ENCODE results near the gene LTB4R. TPM values are rescaled to one million over a fixed set of nuclear protein-coding genes. Genes with fewer than 3 reads are reported as not detected.
A peak's percentile ranks its signal among the peaks of the same experiment; 100 is the strongest.

Gene LTB4R
- total and polyA plus RNA-seq, 9 of the 15 experiments (the other 6 are each of a cell fraction or from before 2014, with no cell fraction given): 0.38 to 10.5 (median 2.8) TPM

DNA sequence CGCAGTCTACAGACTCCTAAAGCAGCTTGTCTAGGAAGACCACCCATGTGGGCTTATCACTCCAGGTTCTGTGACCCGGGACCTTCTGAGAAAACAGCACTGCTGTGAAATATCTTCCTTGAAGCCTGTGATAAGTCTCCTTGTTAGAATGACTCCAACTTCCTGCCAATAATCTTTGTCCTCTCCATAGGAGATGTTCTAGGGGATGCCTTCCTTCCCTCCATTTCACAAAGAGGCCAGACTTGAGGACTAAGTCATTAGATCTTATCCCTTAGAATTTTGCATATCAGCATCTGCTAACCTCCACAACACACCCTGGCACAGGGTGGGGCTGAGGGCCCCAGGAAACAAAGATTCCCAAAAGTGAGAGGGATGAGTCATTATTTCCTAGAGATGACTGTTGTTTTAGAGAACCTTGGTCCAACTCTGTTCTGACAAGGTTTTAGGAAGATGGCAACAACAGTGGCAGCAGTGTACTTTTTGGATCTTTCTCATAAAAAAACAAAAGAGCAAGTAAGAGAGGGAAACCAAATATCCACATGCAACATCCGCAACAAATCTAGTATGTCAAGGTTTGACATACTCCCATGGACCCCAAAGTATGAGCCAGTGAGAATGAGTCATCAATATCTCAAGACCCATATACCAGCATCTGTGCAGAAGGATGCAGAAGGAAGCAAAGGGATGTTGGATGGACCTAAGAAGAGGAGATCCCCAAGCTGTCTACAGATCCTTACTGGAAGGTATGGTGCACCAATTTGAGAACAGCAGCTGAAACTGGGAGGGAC, 6.0 kb downstream of the LTB4R start:
- DNase-seq (ENCODE audit: extremely low read depth in 1 of 4, low spot score in 3 of 4): peak; percentile 23 to 42 (median 34)
- no TSS peak for BruUV-seq (replicated peaks)
- ChIA-PET POLR2A (interaction anchor here (1.1 kb wide), 1 partner anchor 24 kb away, joined by 4 read pairs; no protein-coding TSS in a partner anchor), CTCF (ENCODE audit: low intra/inter-chr PET ratio) (no interaction called here)
- H4K20me1 ChIP-seq (replicated peaks; ENCODE audit: control insufficient read depth, insufficient read depth, low read length): no peaks in the 10 kb centered on the region
- intact Hi-C loops (cut with micrococcal nuclease) (no loop called here), in situ Hi-C loops (cut with MboI) (no loop called here)
- WGBS (ENCODE audit: insufficient coverage, low coverage, missing lambda C conversion rate): 8% methylated on average over 3 of the region's 3 CpGs
- no peaks in the 10 kb centered on the region for H3K9me3 ChIP-seq (replicated peaks; ENCODE audit: control insufficient read depth, insufficient read depth, low read depth, low read length)
- H3K4me3 ChIP-seq: no peak overlapping the region
- ATAC-seq: no peak
- peak overlapping the region in 1 of 2 experiments; percentile 38; a peak in 2 of 4 replicates for H3K9ac ChIP-seq (ENCODE audit: insufficient read depth in 1 of 2, low read depth in 2 of 2, low read length in 2 of 2)
- H3K36me3 ChIP-seq (ENCODE audit: control insufficient read depth, insufficient read depth, low read length): no peaks in the 10 kb centered on the region
- peak overlapping the region; percentile 9; the same call in 1 of the 2 replicates for H3K4me2 ChIP-seq (ENCODE audit: insufficient read depth, low read length)
- FAIRE-seq: peak; percentile 82
- peak overlapping the region; percentile 71 for H3K27ac ChIP-seq (ENCODE audit: extremely low read depth, low read depth, low read length)
- H2AFZ ChIP-seq (ENCODE audit: low read depth, low read length): peak overlapping the region; percentile 83
- H3K27me3 ChIP-seq (ENCODE audit: control insufficient read depth in 2 of 2, insufficient read depth in 2 of 2, low read length in 2 of 2): no peaks in the 10 kb centered on the region
- peaks cover 16 to 30% of the 10 kb centered on the region in 2 experiments for H3K4me1 ChIP-seq (replicated peaks in 1 of 2; ENCODE audit: control insufficient read depth in 2 of 2, insufficient read depth in 2 of 2, low read length in 2 of 2)
- H3K79me2 ChIP-seq (ENCODE audit: control insufficient read depth, insufficient read depth, low read length): no peaks in the 10 kb centered on the region
- H3K9me1 ChIP-seq (ENCODE audit: control insufficient read depth, insufficient read depth, low read length): no peaks in the 10 kb centered on the region
- TF ChIP-seq ELF1 (tag; IDR thresholded peaks at IDR 0.05) (no peak), CTBP1 (IDR thresholded peaks at IDR 0.05; ENCODE audit: borderline replicate concordance) (peak; percentile 54), IRF2 (CRISPR knock-in tag; IDR thresholded peaks at IDR 0.05) (no peak), C11orf30 (IDR thresholded peaks at IDR 0.05; ENCODE audit: low read depth) (peak; percentile 51), MAFF (IDR thresholded peaks at IDR 0.05; ENCODE audit: low read length) (0 out of 2 replicates have a peak, but pooled peaks have one; percentile 7), ZNF124 (CRISPR knock-in tag; IDR thresholded peaks at IDR 0.05) (no peak), TEAD4 (IDR thresholded peaks at IDR 0.05; ENCODE audit: low read length) (no peak), TEAD4 (CRISPR knock-in tag; IDR thresholded peaks at IDR 0.05; ENCODE audit: borderline replicate concordance) (no peak), NFATC3 (IDR thresholded peaks at IDR 0.05) (peak; percentile 92), ZNF354B (CRISPR knock-in tag; IDR thresholded peaks at IDR 0.05) (no peak), SMARCA4 (IDR thresholded peaks at IDR 0.05) (peak; percentile 65), JUN (IDR thresholded peaks at IDR 0.05; ENCODE audit: borderline replicate concordance, low read depth, low read length) (peak; percentile 39; the same call in 1 of the 2 replicates), JUN (CRISPR knock-in tag; IDR thresholded peaks at IDR 0.05; ENCODE audit: borderline replicate concordance) (no peak), POU5F1 (IDR thresholded peaks at IDR 0.05; ENCODE audit: borderline replicate concordance, low read depth, low read length, partially characterized antibody) (no peak), ZKSCAN1 (IDR thresholded peaks at IDR 0.05; ENCODE audit: low read depth, low read length) (no peak), ZZZ3 (IDR thresholded peaks at IDR 0.05) (no peak)
- TF ChIP-seq, protein P1, sequence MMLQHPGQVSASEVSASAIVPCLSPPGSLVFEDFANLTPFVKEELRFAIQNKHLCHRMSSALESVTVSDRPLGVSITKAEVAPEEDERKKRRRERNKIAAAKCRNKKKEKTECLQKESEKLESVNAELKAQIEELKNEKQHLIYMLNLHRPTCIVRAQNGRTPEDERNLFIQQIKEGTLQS (IDR thresholded peaks at IDR 0.05): peak; percentile 93
- TF ChIP-seq, protein P1 (CRISPR knock-in tag; conservative IDR thresholded peaks at IDR 0.05): peak; percentile 82; the same call in 1 of the 2 replicates
- TF ChIP-seq, protein P2, sequence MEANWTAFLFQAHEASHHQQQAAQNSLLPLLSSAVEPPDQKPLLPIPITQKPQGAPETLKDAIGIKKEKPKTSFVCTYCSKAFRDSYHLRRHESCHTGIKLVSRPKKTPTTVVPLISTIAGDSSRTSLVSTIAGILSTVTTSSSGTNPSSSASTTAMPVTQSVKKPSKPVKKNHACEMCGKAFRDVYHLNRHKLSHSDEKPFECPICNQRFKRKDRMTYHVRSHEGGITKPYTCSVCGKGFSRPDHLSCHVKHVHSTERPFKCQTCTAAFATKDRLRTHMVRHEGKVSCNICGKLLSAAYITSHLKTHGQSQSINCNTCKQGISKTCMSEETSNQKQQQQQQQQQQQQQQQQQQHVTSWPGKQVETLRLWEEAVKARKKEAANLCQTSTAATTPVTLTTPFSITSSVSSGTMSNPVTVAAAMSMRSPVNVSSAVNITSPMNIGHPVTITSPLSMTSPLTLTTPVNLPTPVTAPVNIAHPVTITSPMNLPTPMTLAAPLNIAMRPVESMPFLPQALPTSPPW (CRISPR knock-in tag; IDR thresholded peaks at IDR 0.05): peak; percentile 44; the same call in 1 of the 2 replicates
- TF ChIP-seq, protein P3, sequence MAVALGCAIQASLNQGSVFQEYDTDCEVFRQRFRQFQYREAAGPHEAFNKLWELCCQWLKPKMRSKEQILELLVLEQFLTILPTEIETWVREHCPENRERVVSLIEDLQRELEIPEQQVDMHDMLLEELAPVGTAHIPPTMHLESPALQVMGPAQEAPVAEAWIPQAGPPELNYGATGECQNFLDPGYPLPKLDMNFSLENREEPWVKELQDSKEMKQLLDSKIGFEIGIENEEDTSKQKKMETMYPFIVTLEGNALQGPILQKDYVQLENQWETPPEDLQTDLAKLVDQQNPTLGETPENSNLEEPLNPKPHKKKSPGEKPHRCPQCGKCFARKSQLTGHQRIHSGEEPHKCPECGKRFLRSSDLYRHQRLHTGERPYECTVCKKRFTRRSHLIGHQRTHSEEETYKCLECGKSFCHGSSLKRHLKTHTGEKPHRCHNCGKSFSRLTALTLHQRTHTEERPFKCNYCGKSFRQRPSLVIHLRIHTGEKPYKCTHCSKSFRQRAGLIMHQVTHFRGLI (CRISPR knock-in tag; IDR thresholded peaks at IDR 0.05): no peak

Data from K562 (cell line).